Activated CD8-positive, alpha-beta memory T cell treated with anti-CD3 and anti-CD28 coated beads, Interleukin-2, amount 50 U/mL, for 1 hour (primary cell): ENCODE measurements around the gene TBC1D9.
"Not testable (repeated sequence)": the region's sequence is repeated elsewhere in the genome, so short reads cannot be mapped to it uniquely, and the experiment has no call there.

ENCODE experiments used
- DNase-seq: peaks from one replicate; pipeline ENCODE4 v3.0.0-alpha.2; 2020; ENCODE audit errors: extremely low read depth

The TBC1D9 gene

DNA sequence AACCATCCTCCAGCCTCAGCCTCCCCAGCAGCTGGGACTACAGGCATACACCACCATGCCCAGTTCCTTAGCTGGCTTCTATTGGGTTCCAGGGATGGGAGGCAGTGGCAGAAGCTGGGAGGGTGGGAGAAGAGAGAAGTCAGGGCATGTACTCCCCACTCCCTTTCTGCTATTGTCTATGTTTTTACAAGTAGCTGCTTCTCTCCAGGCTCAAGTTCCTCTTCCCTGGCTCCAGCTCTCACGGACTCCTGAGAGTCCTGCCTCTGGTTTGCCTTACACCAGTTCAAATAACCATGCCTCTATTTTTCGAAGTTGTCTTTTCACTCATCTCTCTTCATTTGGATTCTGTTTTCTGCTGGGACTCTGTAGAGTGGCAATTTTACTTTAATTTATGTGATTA lies 2.9 kb downstream of the TBC1D9 start:
- DNase-seq, result no peak

DNA sequence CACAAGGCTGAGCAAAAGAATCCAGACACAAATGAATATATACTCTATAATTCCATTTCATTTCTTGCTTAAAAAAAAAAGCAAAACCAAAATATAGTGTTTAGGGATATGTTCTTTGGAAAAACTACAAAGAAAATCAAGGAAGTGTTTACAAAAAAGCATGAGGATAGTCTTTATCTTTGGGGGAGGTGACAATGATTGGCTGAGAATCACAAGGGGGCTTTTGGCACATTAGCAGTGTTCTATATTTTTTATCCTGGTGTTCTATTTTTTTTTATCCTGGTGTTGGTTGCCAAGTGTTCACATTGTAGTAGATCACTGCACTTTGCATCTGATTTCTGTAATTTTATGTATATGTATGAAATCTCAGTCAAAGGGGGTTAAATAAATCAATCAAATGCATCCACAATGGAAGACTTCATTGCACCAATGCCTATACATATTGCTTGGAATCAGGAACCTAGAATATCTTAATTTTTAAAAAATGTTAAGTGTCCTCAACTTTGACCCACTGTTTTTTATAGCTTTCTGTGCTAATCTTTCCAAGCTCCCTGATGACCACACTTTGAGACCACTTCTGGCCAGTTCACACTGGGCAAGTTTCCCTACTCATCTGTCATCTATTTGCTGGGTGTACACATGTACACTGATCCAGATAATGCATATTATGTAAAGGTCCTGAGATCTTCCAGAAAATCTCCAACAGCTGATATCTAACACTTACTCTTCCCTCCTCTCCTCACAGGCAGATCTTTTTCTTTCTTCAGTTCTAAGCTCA lies 3.7 kb downstream of the TBC1D9 start:
- DNase-seq, result no peak

- DNase-seq, result no peak
Observed at GRCh38 chr4:140750470-140750869, 5.7 kb downstream of the TBC1D9 start.

- no peak for DNase-seq
Observed at GRCh38 chr4:140748171-140748570, 8.0 kb downstream of the TBC1D9 start.

GRCh38 chr4:140746546-140746945 lies 9.6 kb downstream of the TBC1D9 start:
- not testable (repeated sequence) for DNase-seq

DNA sequence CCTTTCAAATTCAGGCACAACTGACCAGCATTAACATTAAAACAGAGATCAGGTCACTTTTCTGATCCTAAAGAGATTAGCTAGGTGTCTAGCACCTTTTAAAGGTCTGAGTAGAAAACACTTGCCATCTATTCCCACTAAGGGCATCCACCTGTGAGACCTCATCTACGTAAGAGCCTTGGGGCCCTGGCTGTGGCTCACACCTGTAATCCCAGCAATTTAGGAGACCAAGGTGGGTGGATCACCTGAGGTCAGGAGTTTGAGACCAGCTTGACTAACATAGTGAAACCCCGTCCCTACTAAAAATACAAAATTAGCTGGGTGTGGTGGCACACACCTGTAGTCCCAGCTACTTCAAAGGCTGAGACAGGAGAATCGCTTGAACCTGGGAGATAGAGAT lies 11.8 kb downstream of the TBC1D9 start:
- DNase-seq, result no peak

GRCh38 chr4:140743194-140743931 lies 12.8 kb downstream of the TBC1D9 start:
- no peak for DNase-seq

- no peak for DNase-seq
Observed at GRCh38 chr4:140742838-140743193, 13.4 kb downstream of the TBC1D9 start.

- no peak for DNase-seq
Observed at GRCh38 chr4:140740906-140741670, 15.1 kb downstream of the TBC1D9 start.

GRCh38 chr4:140740422-140740821 lies 15.8 kb downstream of the TBC1D9 start:
- no peak for DNase-seq

DNA sequence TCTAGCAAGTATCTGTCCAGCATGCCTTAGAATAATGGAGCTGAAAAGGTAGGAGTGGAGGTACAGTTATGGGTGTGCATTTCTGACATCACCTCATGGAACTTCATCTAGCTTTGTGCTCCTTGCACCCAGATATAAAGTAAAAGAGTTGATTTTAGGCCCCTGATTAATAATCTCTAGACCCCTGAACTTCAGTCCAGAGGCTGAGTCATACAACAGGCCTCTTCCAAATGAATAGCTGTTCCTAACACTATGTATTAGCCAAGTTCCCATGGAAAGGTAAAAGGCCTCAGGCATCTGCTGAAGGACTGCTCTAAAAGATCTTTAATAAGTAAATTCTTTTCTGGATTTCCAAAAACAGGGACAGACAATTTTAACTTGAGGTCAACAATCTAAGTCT lies 16.2 kb downstream of the TBC1D9 start:
- no peak for DNase-seq

DNA sequence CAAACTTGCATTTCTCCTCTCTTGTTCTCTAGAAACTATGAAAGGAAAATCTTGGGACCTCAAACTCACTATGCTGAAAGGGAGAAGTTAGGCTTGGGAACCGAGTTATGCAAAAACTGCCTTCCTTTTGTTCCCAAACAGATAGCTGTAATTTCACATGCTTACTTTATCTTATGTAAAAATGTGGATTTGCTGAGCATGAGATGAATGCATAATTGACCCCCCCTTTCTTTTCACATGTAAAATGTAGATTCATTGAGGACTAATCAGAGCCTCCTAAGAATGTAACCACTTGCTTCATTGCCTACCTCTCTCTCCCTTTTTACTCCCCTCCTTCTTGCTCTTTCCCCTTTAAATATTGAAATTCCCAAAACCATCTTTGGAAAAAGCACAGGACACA lies 18.0 kb downstream of the TBC1D9 start:
- DNase-seq, result no peak

DNA sequence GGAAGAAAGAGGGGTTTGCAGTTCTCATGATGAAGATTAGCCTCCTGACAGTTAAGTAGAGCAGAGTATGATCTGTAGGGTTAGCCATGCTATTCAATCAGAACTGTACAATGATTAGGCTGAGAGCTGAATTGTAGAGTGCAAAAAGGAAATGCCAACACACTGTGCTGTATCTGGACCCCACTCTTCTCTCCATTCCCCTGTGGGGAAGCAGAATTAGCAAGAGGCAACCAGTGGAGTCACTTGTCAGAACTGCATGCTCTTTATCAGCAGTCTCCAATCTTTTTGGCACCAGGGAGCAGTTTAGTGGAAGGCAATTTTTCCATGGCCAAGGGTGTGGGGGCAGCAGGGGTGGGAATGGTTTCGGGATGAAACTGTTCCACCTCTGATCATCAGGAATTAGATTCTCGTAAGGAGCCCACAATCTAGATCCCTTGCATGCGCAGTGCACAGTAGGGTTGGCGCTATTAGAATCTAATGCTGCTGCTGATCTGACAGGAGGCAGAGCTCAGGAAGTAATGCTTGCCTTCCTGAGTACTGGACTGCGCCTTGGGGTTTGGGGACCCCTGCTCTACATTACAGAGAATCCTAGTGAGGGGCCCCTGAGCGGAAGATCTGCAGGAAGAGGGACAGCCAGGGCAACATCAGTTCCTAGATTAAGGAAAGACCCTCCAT lies 19.4 kb downstream of the TBC1D9 start:
- DNase-seq, result no peak

- no peak for DNase-seq
Observed at GRCh38 chr4:140735779-140736391, 20.3 kb downstream of the TBC1D9 start.

DNA sequence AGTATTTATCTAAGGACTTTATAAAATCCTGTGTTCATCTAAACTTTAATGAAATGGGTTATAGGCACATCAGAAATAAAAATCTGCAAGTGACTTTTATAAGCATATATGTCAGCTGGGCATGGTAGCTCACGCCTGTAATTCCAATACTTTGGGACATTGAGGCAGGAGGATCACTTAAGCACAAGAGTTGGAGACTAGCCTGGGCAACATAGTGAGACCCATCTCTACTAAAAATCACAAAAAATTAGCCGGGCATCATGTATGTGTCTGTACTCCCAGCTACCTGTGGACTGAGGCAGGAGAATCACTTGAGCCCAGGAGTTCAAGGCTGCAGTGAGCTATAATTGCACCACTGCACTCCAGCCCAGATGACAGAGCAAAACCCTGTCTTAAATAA lies 20.9 kb downstream of the TBC1D9 start:
- no peak for DNase-seq

DNA sequence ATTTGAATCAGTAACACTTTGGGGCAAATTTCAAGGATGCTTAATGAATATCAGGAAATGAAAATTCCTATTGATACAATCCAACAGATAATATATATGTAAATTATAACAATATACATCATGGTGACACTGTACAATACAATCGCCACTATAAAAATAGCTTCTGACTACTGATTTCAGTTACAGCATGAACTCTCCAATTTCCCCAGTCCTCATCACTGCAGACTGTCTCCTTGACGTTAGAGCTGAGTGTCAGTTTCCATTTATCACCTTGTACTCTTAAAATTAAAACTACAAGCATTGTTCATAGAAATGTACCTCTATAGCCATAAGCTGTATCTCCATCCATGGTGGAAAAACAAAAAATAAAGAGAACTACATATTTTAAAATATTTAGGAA lies 23.4 kb downstream of the TBC1D9 start:
- DNase-seq, result no peak

GRCh38 chr4:140729344-140730049 lies 26.7 kb downstream of the TBC1D9 start:
- DNase-seq, result no peak

DNA sequence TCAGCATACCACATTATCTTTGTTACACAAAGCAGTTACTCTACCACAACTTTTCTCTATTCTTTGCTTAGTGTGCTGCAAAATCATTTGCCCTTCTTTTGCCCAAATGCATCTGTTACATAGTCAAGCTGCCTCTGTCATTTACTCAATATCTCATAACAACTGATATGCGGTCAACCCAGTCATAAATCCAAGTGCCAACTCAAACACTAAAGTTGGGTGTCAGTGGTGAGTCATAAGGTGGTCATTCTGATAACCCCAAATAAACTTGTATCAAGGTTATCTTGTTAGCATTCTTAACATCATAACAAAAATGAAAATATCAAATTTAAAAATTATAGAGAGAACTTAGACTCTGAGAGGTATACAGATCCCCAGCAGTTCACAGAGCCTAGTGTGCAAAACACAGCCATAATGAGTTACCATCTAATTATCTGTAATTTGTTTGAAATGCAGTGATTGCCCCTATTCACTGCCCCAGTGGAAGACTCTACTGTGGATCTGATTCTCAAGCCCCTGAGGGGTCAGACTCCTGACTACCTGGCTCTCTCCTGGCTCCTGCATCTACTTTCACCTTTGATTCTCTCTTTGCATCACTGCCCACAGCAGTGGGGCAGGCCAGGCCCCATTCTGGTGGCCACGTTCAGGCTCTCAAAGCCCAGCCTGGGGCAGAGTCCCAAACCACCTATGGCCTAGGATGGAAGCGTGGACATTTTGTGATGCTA lies 29.2 kb downstream of the TBC1D9 start:
- no peak for DNase-seq

DNA sequence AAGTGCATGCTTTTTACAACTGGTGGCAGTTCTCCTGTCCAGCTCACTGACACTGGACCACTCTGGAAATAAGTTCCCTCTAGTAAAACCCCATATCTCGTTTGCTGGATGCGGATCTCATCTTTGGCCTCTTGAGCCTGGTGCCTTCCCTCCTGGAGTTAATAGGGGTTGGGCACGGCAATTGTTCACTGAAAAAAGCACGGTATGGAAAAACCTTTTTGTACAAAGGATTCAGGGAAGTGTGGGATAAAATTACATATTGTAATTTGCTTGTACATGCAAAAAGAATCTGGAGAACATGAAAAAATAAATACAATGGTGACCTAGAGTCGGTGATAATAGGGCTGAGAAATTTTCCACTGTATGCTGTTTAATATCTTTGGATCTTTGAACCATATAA lies 30.6 kb downstream of the TBC1D9 start:
- no peak for DNase-seq

- no peak for DNase-seq
Observed at GRCh38 chr4:140724760-140725159, 31.4 kb downstream of the TBC1D9 start.
